Fibroblast of lung (primary cell): ENCODE measurements around the gene USP8.

ENCODE experiments used
- EZH2 ChIP-seq: IDR thresholded peaks from 2 replicates; pipeline ENCODE4 v1.5.1; 2012; ENCODE audit warnings: low read length, control low read depth, mild to moderate bottlenecking; ENCODE audit errors: missing control alignments
- TF ChIP-seq, protein P1 (sequence below), 2 donors: IDR thresholded peaks in 1 of 2; conservative IDR thresholded peaks in 1 of 2; 1 replicate in 1 of 2; 2 replicates in 1 of 2; pipeline ENCODE4 v1.5.1; 2011 to 2012; ENCODE audit warnings: low read length in 2 of 2, control low read depth in 1 of 2, inconsistent platforms in 1 of 2, low read depth in 1 of 2, mild to moderate bottlenecking in 1 of 2

DNA sequence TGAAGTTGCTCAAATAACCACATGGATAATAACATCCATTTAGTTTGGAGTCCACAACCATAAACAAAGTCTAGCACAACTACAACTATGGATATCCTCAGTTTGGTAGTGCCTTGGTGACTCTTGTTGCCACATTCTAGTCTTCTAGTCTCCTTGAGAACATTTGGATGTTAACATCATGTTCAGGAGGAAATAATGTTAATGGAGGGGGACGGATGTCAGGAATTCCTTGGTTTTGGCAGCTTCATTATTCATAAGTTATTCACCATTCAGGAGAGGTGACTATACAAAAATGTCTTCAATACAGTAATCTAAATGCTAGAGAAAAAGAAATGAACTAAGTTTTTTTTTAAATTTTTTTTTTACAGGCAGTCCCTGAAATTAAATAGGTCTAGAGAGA is 42.8 kb upstream of the USP8 start:
- TF ChIP-seq, protein P1, sequence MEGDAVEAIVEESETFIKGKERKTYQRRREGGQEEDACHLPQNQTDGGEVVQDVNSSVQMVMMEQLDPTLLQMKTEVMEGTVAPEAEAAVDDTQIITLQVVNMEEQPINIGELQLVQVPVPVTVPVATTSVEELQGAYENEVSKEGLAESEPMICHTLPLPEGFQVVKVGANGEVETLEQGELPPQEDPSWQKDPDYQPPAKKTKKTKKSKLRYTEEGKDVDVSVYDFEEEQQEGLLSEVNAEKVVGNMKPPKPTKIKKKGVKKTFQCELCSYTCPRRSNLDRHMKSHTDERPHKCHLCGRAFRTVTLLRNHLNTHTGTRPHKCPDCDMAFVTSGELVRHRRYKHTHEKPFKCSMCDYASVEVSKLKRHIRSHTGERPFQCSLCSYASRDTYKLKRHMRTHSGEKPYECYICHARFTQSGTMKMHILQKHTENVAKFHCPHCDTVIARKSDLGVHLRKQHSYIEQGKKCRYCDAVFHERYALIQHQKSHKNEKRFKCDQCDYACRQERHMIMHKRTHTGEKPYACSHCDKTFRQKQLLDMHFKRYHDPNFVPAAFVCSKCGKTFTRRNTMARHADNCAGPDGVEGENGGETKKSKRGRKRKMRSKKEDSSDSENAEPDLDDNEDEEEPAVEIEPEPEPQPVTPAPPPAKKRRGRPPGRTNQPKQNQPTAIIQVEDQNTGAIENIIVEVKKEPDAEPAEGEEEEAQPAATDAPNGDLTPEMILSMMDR (conservative IDR thresholded peaks at IDR 0.05 in 1 of 2, IDR thresholded peaks at IDR 0.05 in 1 of 2; ENCODE audit: low read depth in 1 of 2, low read length in 2 of 2) = no peak
- TF ChIP-seq EZH2 = no peak
